NCI-H1092 treated with DMSO at 0.1 percent for 48 hours (cell line): ENCODE results near the gene NT5C1A.

Experiments used
- DNase-seq: peaks from one replicate; lab custom pipeline; 2025; lab: John Stamatoyannopoulos, UW

Gene NT5C1A

GRCh38 chr1:39659538-39659937, 12.4 kb downstream of the NT5C1A start:
- no peak for DNase-seq

GRCh38 chr1:39659110-39659509, 12.8 kb downstream of the NT5C1A start:
- no peak for DNase-seq

GRCh38 chr1:39657923-39658485, 13.9 kb downstream of the NT5C1A start:
- no peak for DNase-seq

DNA sequence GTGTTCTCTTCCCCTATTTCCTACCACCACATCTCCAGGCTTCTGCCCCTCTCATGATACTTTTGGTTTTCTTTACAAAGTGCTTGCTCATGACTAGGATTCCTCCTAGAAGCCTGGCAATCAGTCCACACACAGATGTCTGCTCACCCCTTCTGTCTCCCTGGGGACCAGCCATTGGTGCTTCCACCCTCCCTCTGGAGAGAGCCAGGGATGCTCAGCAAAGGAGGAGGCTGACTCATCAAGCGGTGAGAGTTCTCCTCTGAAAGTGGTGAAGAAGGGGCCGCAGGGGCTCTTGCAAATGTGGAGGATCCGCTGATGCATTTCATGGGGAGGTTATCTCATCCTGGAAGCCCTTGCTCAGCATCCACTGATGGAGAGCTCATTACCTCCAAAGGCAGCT, 14.5 kb downstream of the NT5C1A start:
- no peak for DNase-seq

- no peak for DNase-seq
Observed at GRCh38 chr1:39656391-39656790, 15.5 kb downstream of the NT5C1A start.

DNA sequence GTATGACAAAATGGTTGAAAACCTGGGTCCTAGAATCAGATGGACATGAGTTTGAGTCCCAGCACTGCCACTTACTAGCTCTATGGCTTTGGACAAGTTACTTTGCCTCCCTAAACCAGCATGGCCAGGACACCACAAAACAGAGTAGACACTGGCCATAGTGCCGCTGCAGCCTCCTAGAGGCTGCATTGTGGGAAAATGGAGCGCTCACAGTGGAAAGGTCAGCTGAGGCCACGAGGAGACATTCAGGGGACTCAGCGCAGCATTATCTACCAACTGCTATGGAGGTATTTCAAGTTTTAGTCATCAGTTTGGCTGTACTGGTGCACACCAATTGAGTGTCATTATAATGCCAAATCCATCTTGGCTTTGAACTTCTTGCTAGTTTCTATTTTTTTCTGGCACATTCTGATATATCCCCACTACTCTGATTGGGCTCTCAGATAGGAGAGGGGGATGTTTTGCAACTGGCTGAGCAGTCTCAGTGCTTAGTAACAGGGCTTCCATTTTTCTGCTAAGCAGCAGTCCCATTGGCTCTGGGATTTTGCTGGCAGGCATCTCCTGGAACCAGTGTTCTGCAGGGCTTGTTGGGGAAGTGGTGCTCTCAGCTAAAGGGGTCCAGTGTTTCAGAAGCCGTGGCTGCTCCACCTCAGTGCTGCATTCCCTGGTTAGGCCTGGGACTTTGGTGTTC, 16.2 kb downstream of the NT5C1A start:
- no peak for DNase-seq

- DNase-seq = no peak
Observed at GRCh38 chr1:39654291-39654690, 17.6 kb downstream of the NT5C1A start.

- DNase-seq = no peak
Observed at GRCh38 chr1:39653546-39654031, 18.3 kb downstream of the NT5C1A start.

GRCh38 chr1:39652554-39652953, 19.4 kb downstream of the NT5C1A start:
- DNase-seq = no peak

DNA sequence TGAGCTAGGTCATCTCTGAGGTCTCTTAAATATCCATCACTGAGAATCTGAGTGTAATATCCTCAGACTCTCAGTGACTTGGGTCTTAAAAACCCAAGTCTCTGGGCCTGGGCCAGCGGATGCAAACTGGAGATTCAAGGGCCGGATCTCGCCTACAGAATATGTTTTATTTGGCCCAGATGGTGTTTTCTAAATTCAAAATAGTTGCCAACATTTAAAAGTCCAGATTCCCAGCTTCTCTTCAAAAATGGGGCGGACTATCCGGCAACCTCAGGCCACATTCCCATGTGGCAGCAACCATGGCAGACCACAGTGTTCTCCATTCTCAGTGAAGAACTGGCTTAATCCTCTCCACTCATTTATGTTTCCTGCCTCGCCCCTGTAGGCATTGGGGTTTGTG, 19.8 kb downstream of the NT5C1A start:
- DNase-seq = no peak

DNA sequence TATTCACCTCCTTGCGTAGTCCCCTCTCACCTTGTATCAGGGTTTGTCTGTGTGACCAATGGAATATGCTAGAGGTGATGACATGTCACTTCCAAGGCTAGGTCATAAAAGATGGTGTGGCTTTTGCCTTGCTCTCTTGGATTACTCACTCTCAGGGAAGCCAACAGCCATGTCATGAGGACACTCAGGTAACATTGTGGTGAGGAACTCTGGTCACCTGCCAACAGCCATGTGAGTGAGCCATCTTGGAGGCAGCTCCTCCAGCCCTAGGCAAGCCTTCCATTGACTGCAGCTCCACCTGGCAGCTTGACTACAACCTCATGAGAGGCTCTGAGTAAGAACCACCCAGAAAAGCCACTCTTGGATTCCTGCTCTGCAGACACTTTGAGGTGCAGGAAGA, 21.5 kb downstream of the NT5C1A start:
- no peak for DNase-seq

DNA sequence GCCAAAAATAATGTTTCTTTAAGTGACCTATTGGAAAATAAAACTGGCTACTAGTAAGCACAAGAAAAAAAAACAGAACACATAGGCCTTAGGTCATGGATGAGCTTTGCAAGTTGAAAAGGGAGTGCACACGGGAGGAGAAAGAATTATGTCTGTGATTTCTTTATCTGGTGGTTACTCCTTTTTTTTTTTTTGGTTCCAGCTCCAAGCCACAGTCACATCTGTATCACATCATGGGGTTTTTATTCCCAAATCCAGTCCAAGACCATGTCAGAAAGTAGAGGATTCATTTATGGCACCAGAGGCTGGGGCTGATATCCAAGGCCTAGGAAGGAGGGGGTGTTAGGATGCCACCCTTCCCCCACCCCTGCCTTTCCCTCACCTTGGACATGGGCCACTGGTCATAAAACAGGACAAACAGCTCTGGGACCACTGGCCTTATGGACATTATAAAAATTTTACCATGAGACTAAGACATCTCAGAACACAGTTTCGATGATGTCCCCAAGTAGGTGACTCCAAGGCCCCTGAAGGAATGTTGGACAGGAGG, 22.2 kb downstream of the NT5C1A start:
- no peak for DNase-seq

- DNase-seq = no peak
Observed at GRCh38 chr1:39648496-39648895, 23.4 kb downstream of the NT5C1A start.

DNA sequence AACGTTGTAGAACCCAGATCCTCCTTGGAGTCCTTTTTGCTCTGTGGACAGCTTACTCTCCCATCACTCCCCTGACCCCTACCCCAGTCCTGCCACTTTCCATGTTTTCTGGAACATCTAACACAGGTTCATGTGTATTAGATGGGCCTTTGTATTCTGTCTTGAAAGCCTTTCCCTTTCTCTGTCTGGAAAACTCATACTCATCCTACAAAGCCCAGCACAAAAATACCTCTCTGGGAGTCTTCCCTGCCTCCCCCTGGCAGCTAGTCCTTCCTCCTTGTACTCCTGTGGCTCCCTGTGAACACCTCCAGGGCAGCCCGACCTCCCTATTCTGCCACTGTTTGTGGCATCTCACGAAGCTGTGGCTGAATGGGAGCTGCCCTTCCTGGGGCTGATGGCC, 24.7 kb downstream of the NT5C1A start:
- DNase-seq = no peak

DNA sequence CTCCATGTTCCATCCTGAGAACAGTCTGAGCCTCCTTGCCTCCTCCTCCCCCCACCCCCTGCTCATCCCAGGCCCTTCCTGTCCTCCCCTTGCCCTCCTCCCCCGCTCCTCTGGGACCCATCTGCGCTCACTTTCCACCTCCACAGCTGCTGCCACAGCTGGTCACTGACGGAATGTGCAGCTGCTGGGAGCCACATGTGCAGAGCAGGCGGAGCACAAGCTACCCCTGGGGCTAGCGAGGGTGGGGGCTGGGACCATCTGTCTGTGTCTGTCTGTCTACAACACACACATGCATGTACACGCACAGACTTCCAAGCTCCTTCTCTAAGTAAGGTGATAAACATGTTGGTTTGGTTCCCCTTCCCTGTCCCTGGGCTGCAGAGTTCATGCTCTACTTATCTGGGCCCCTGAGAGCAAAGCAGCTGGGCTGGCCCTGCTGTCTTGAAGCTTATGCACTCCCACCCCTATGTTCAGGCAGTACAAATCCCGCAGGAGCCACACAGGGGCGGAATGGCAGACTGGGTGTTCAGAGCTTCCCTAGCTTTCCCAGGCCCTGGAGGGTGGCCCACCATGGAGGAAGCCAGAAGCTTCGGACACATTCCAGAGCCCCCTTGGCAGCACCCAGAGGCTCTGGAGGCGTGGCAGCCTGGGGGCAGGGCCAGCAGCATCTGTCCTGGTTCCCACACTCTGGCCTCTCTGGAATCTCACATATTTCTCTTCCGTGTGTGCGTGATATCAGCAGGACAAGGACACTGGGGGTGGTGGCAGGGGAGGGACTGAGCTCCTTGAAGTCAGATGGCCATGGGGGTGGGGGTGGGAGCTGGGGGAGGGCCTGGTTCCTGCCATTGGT, 25.4 kb downstream of the NT5C1A start:
- no peak for DNase-seq

DNA sequence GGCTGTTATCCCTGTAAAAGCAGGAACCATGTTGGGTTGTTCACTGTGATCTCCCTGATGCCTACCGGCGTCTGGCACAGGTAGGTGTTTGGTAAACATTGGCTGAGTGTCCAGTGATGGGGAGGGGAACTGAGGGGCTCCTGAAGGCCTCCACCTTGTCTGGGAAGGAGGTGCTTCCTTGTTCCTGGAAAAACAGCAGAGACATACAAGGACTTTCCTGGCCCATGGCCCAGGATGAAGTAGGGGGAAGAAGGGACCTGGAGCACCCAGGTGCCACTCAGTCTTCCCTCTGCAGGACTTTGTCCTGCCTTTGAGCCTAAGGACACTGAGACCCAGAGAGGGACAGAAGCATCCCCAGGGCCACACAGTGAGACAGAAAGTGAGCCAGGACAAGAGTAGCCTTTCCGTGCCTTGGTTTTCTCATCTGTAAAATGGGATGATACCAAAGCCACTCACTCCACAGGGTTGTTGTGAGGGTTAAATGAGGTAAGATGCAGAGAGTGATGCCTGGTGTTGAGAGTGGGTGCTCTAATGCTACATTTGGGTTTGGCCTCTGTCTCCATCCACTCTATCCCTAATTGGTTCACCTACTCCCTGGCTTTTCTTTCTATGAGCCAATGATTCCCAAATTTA, 26.4 kb downstream of the NT5C1A start:
- no peak for DNase-seq

DNA sequence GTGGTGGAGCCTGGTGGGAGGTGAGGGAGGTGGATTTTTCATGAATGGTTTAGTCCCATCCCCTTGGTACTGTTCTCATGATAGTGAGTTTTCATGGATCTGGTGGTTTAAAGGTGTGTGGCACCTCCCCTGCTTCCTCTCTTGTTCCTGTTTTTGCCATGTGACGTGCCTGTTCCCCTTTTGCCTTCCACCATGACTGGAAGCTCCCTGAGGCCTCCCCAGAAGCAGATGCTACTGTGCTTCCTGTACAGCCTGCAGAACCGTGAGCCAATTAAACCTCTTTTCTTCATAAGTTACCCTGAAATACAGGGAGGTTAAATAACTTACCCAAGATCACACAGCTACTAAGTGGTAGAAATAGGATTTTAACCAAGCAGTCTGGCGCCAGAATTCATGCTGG, 28.2 kb downstream of the NT5C1A start:
- no peak for DNase-seq

GRCh38 chr1:39642796-39643195, 29.1 kb downstream of the NT5C1A start:
- no peak for DNase-seq

DNA sequence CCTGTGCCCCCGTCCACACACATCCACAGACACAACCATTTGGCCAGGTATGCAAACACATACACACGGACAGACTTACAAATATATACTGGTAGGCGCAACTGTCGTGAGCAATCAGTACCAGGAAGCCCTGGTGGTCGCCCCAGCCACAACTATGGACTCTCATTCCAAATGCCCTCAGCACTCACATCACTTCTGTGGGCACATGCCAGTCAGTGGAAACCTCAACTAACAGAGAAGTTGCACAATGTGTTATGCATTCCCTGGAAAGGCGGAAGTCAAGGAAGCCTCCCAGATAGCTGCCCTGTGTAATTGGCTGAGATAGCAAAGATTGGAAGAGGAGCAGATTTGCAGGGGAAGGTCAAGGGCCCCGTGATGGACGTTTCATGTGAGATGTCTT, 31.0 kb downstream of the NT5C1A start:
- DNase-seq = no peak

GRCh38 chr1:39639305-39640130, 32.4 kb downstream of the NT5C1A start, which contains the start of gene HEYL:
Gene HEYL, minus strand, starts transcription at chr1:39639643. Its CDS starts 18 bp downstream, at chr1:39639625.
- DNase-seq = no peak

DNA sequence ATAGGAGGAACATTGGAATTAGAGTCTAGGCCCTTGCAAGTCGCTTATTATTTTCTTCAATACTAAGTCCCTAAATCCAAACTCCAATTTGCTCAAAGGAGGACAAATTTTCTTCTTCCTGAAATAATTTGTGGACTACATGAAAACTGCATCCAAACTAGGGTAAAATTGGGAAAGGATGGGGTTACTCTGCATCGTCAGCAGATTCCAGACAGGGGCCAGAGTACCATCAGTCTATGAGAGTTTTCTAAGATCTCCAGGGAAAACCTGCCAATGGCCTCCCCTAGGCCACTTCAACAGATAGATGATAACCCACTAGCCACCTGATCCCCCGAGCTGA, 33.0 kb downstream of the NT5C1A start:
- DNase-seq = no peak
